ENCODE results near the gene USP6.
"Not testable (repeated sequence)": the region's sequence is repeated elsewhere in the genome, so short reads cannot be mapped to it uniquely, and the experiment has no call there.

DNA sequence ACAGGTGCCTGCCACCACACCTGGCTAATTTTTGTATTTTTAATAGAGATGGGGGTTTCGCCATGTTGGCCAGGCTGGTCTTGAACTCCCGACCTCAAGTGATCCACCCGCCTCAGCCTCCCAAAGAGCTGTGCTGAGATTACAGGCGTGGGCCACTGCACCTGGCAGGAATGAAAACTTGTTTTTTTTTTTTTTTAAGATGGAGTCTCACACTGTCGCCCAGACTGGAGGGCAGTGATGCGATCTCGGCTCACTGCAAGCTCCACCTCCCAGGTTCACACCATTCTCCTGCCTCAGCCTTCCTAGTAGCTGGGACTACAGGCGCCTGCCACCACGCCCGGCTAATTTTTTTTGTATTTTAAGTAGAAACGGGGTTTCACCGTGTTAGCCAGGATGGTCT lies 106.1 kb downstream of the USP6 start:
- TF ChIP-seq, protein P1, sequence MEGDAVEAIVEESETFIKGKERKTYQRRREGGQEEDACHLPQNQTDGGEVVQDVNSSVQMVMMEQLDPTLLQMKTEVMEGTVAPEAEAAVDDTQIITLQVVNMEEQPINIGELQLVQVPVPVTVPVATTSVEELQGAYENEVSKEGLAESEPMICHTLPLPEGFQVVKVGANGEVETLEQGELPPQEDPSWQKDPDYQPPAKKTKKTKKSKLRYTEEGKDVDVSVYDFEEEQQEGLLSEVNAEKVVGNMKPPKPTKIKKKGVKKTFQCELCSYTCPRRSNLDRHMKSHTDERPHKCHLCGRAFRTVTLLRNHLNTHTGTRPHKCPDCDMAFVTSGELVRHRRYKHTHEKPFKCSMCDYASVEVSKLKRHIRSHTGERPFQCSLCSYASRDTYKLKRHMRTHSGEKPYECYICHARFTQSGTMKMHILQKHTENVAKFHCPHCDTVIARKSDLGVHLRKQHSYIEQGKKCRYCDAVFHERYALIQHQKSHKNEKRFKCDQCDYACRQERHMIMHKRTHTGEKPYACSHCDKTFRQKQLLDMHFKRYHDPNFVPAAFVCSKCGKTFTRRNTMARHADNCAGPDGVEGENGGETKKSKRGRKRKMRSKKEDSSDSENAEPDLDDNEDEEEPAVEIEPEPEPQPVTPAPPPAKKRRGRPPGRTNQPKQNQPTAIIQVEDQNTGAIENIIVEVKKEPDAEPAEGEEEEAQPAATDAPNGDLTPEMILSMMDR (IDR thresholded peaks at IDR 0.05): not testable (repeated sequence)
- TF ChIP-seq POLR2A (IDR thresholded peaks at IDR 0.05): not testable (repeated sequence)

Data from body of pancreas (tissue), 4 donors.